Gastroesophageal sphincter (tissue), 4 donors: ENCODE measurements around the gene ELOB. TPM values are rescaled to one million over a fixed set of nuclear protein-coding genes. Genes with fewer than 3 reads are reported as not detected.

Source experiments
- ATAC-seq: fragments of 150-250 bp; one replicate; pipeline ENCODE4 v1.9.1; 2016; ENCODE audit warnings: mild to moderate bottlenecking, moderate library complexity
- H3K27ac ChIP-seq, 4 donors: fragments of 200-600 bp; sonication (generic) in 3 of 4; 1 replicate in 3 of 4; 2 replicates in 1 of 4; pipeline ENCODE4 v1.5.1; 2016 to 2019
- H3K27me3 ChIP-seq: fragments of 200-600 bp; sonication (generic); one replicate; pipeline ENCODE4 v1.5.1; 2019
- H3K36me3 ChIP-seq, 2 donors: fragments of 200-600 bp; sonication (generic); one replicate each; pipeline ENCODE4 v1.5.1; 2019; ENCODE audit warnings: control low read depth in 1 of 2
- H3K4me1 ChIP-seq, 3 donors: fragments of 200-600 bp; sonication (generic); 1 replicate in 2 of 3; 2 replicates in 1 of 3; pipeline ENCODE4 v1.5.1; 2016 to 2019; ENCODE audit warnings: control low read depth in 2 of 3
- H3K4me3 ChIP-seq, 2 donors: fragments of 200-600 bp; sonication (generic); one replicate each; pipeline ENCODE4 v1.5.1; 2019; ENCODE audit warnings: mild to moderate bottlenecking in 1 of 2, moderate library complexity in 1 of 2
- H3K9me3 ChIP-seq, 3 donors: fragments of 200-600 bp; sonication (generic); one replicate each; pipeline ENCODE4 v1.5.1; 2017 to 2019; ENCODE audit warnings: control low read depth in 2 of 3
- CTCF ChIP-seq, 4 experiments: fragments of 200-600 bp in 2 of 4; fragments of 450-650 bp in 2 of 4; sonication (generic) in 1 of 4; IDR thresholded peaks; one replicate each; pipeline ENCODE4 v1.5.1; 2017 to 2019; ENCODE audit warnings: antibody characterized with exemption in 4 of 4, mild to moderate bottlenecking in 2 of 4, moderate library complexity in 2 of 4
- EP300 ChIP-seq: sonication (generic); formaldehyde crosslinking; IDR thresholded peaks from one replicate; pipeline ENCODE4 v1.6.1; 2017; ENCODE audit warnings: antibody characterized with exemption, mild to moderate bottlenecking
- POLR2A ChIP-seq, 2 donors: fragments of 450-650 bp; IDR thresholded peaks; one replicate each; pipeline ENCODE4 v1.6.1; 2017; ENCODE audit warnings: antibody characterized with exemption in 2 of 2, mild to moderate bottlenecking in 2 of 2, moderate library complexity in 1 of 2
- POLR2AphosphoS5 ChIP-seq: sonication (generic); formaldehyde crosslinking; IDR thresholded peaks from one replicate; pipeline ENCODE4 v1.6.1; 2017; ENCODE audit warnings: antibody characterized with exemption
- WGBS, 2 donors: methylation state at CpG; one replicate each; pipeline ENCODE4 v1.1.5; 2018; ENCODE audit warnings: low coverage in 1 of 2; 5-methylcytosine and 5-hydroxymethylcytosine counted together
- total RNA-seq, 4 donors: library from RNA; depleted of rRNA; stranded (reverse); fragments of >200 nt; gene quantifications; one replicate each; pipeline ENCODE4 v1.1.0, GENCODE V29; 2016

The ELOB gene
- total RNA-seq, 4 donors from 2014 or later: 216 to 269 (median 251) TPM

GRCh38 chr16:2792940-2793339 is 15.9 kb upstream of the ELOB start:
- no peaks in the 10 kb centered on the region for H3K4me1 ChIP-seq
- TF ChIP-seq EP300 (no peak), POLR2AphosphoS5 (no peak), CTCF (IDR thresholded peaks at IDR 0.05) (no peak), POLR2A (IDR thresholded peaks at IDR 0.05) (no peak)
- H3K4me3 ChIP-seq: no peak overlapping the region
- WGBS, 2 donors: 83 to 84% methylated on average over 9 to 10 of the region's 10 CpGs
- H3K9me3 ChIP-seq: no peaks in the 10 kb centered on the region
- no peak for ATAC-seq
- no peak overlapping the region for H3K27ac ChIP-seq
- peaks cover 62% of the 10 kb centered on the region for H3K27me3 ChIP-seq
- no peaks in the 10 kb centered on the region for H3K36me3 ChIP-seq

GRCh38 chr16:2791174-2791573 is 14.1 kb upstream of the ELOB start:
- no peaks in the 10 kb centered on the region for H3K4me1 ChIP-seq
- no peak for ATAC-seq
- 53 to 68% methylated on average over 4 to 5 of the region's 8 CpGs for WGBS, 2 donors
- no peak overlapping the region for H3K4me3 ChIP-seq
- peaks cover 66% of the 10 kb centered on the region for H3K27me3 ChIP-seq
- no peak for TF ChIP-seq POLR2A (IDR thresholded peaks at IDR 0.05)
- no peak for TF ChIP-seq CTCF (IDR thresholded peaks at IDR 0.05)
- TF ChIP-seq EP300: no peak
- no peak for TF ChIP-seq POLR2AphosphoS5
- no peak overlapping the region for H3K27ac ChIP-seq
- H3K9me3 ChIP-seq: no peaks in the 10 kb centered on the region
- no peaks in the 10 kb centered on the region for H3K36me3 ChIP-seq

GRCh38 chr16:2790631-2791030 is 13.6 kb upstream of the ELOB start:
- no peak for TF ChIP-seq POLR2A (IDR thresholded peaks at IDR 0.05)
- Histone ChIP-seq H3K27ac (no peak overlapping the region), H3K27me3 (peaks cover 70% of the 10 kb centered on the region), H3K4me1 (peaks cover 0 to 4% (median 0%) of the 10 kb centered on the region in 3 donors), H3K4me3 (no peak overlapping the region), H3K36me3 (no peaks in the 10 kb centered on the region), H3K9me3 (no peaks in the 10 kb centered on the region)
- no peak for ATAC-seq
- 45 to 61% methylated on average over 2 of the region's 5 CpGs for WGBS, 2 donors

- peaks cover 83% of the 10 kb centered on the region for H3K27me3 ChIP-seq
- H3K4me3 ChIP-seq: no peak overlapping the region
- 54 to 58% methylated on average over 3 to 4 of the region's 7 CpGs for WGBS, 2 donors
- ATAC-seq: no peak
- no peak overlapping the region for H3K27ac ChIP-seq
- H3K9me3 ChIP-seq: no peaks in the 10 kb centered on the region
- no peaks in the 10 kb centered on the region for H3K36me3 ChIP-seq
- H3K4me1 ChIP-seq: peaks cover 0 to 14% (median 0%) of the 10 kb centered on the region in 3 donors
- no peak for TF ChIP-seq POLR2A (IDR thresholded peaks at IDR 0.05)
- no peak for TF ChIP-seq POLR2AphosphoS5
- TF ChIP-seq EP300: no peak
- TF ChIP-seq CTCF (IDR thresholded peaks at IDR 0.05): no peak
Measured at GRCh38 chr16:2787961-2788360, 10.9 kb upstream of the ELOB start.

- Histone ChIP-seq H3K4me1 (peaks cover 0 to 14% (median 0%) of the 10 kb centered on the region in 3 donors), H3K4me3 (no peak within 1 kb of the TSS), H3K27ac (no peak within 1 kb of the TSS), H3K36me3 (no peaks in the 10 kb centered on the region), H3K9me3 (no peaks in the 10 kb centered on the region), H3K27me3 (peaks cover 83% of the 10 kb centered on the region)
- WGBS, 2 donors: 0 to 10% methylated on average over 1 to 2 of the region's 10 CpGs
- TF ChIP-seq POLR2A (IDR thresholded peaks at IDR 0.05): no peak
- TF ChIP-seq POLR2AphosphoS5: no peak
- no peak for ATAC-seq
Measured at GRCh38 chr16:2787406-2787805, 10.3 kb upstream of the ELOB start, which contains the start of gene PRSS33. Gene PRSS33, minus strand, starts transcription at chr16:2787560. Its CDS starts 1,013 bp downstream, at chr16:2786547.

GRCh38 chr16:2786826-2787151 is 9.7 kb upstream of the ELOB start:
- whole genome bisulfite sequencing, 2 donors: 67 to 89% methylated on average over 1 of the region's 3 CpGs
- Histone ChIP-seq H3K9me3 (no peaks in the 10 kb centered on the region), H3K27me3 (peaks cover 79% of the 10 kb centered on the region), H3K4me1 (peaks cover 0 to 14% (median 0%) of the 10 kb centered on the region in 3 donors), H3K36me3 (no peaks in the 10 kb centered on the region), H3K4me3 (no peak overlapping the region), H3K27ac (no peak overlapping the region)
- TF ChIP-seq CTCF (IDR thresholded peaks at IDR 0.05) (no peak), EP300 (no peak), POLR2A (IDR thresholded peaks at IDR 0.05) (no peak)
- no peak for ATAC-seq
